ENCODE results near the gene ADGRF1.

DNA sequence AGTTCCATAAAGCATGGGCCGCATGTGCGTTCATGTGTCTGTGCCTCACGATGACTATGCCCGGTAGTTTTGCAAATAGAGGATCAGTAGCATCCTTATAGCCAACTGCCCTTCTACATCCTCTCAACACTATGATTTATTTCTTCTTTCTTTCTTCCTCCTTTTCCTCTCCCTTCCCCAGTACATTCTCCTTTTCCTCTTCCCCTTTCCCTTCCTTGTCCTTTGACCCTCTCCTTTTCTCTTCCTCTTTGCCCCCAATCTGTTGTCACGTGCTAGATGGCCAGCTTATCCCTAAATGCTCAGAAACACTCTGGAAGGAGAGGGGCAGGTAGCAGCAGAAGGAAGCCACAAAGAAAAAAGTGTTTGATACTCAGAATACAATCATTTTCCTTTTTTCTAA is 20.2 kb upstream of the ADGRF1 start:
- TF ChIP-seq POLR2A (IDR thresholded peaks at IDR 0.05) (no peak), POLR2AphosphoS5 (IDR thresholded peaks at IDR 0.05) (no peak)
- TF ChIP-seq, protein P1, sequence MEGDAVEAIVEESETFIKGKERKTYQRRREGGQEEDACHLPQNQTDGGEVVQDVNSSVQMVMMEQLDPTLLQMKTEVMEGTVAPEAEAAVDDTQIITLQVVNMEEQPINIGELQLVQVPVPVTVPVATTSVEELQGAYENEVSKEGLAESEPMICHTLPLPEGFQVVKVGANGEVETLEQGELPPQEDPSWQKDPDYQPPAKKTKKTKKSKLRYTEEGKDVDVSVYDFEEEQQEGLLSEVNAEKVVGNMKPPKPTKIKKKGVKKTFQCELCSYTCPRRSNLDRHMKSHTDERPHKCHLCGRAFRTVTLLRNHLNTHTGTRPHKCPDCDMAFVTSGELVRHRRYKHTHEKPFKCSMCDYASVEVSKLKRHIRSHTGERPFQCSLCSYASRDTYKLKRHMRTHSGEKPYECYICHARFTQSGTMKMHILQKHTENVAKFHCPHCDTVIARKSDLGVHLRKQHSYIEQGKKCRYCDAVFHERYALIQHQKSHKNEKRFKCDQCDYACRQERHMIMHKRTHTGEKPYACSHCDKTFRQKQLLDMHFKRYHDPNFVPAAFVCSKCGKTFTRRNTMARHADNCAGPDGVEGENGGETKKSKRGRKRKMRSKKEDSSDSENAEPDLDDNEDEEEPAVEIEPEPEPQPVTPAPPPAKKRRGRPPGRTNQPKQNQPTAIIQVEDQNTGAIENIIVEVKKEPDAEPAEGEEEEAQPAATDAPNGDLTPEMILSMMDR (IDR thresholded peaks at IDR 0.05) = no peak

Measured in prostate gland (tissue), 2 donors.